ENCODE results near the gene TAF10.
A peak's percentile ranks its signal among the peaks of the same experiment; 100 is the strongest.

The TAF10 gene

DNA sequence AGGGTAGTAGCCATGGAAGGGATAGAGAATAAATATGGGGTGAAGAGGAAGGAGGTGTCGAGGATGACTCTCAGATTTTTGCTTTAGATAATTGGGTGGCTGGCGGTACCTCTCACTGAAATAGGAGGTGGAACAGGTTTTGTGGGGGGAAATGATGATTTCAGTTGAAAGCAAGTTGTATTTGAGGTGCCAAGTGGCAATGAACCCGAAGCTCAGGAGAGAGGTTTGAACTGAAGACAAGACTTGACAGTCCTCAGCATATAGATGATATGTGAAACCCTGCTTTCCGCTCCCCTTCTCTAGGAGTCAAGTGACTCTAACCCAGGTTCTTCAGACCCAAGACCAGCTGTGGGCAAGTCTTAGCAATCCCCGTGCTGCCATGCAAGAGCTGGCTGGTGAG is 42.3 kb downstream of the TAF10 start:
- Histone ChIP-seq H2AFZ (ENCODE audit: low read length) (no peak overlapping the region), H3K4me2 (ENCODE audit: low read length) (no peak overlapping the region), H3K9ac (ENCODE audit: low read length) (no peak overlapping the region)

GRCh38 chr11:6568191-6568918 is 43.7 kb downstream of the TAF10 start:
- no peak overlapping the region for H3K27ac ChIP-seq (ENCODE audit: low read depth, low read length, poor library complexity, severe bottlenecking)
- no peak overlapping the region for H3K9ac ChIP-seq (ENCODE audit: low read length)
- no peak for TF ChIP-seq EZH2 (IDR thresholded peaks at IDR 0.05; ENCODE audit: borderline replicate concordance, low read length)
- TF ChIP-seq, protein P1, sequence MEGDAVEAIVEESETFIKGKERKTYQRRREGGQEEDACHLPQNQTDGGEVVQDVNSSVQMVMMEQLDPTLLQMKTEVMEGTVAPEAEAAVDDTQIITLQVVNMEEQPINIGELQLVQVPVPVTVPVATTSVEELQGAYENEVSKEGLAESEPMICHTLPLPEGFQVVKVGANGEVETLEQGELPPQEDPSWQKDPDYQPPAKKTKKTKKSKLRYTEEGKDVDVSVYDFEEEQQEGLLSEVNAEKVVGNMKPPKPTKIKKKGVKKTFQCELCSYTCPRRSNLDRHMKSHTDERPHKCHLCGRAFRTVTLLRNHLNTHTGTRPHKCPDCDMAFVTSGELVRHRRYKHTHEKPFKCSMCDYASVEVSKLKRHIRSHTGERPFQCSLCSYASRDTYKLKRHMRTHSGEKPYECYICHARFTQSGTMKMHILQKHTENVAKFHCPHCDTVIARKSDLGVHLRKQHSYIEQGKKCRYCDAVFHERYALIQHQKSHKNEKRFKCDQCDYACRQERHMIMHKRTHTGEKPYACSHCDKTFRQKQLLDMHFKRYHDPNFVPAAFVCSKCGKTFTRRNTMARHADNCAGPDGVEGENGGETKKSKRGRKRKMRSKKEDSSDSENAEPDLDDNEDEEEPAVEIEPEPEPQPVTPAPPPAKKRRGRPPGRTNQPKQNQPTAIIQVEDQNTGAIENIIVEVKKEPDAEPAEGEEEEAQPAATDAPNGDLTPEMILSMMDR (IDR thresholded peaks at IDR 0.05; ENCODE audit: low read length): peak; percentile 28; the same call in 1 of the 2 replicates

More for the DNA sequence above, 42.3 kb downstream of the TAF10 start:
- no peak for TF ChIP-seq EZH2 (IDR thresholded peaks at IDR 0.05; ENCODE audit: borderline replicate concordance, low read length)
- TF ChIP-seq, protein P1 (IDR thresholded peaks at IDR 0.05; ENCODE audit: low read length): no peak
- Histone ChIP-seq H3K4me1 (ENCODE audit: insufficient read depth, low read length, severe bottlenecking) (no peaks in the 10 kb centered on the region), H3K27me3 (ENCODE audit: insufficient read depth, low read length) (no peaks in the 10 kb centered on the region), H3F3A (ENCODE audit: insufficient read depth, low read length) (no peaks in the 10 kb centered on the region), H3K79me2 (ENCODE audit: insufficient read depth, low read length) (no peaks in the 10 kb centered on the region), H4K20me1 (ENCODE audit: insufficient read depth, low read length) (no peaks in the 10 kb centered on the region), H3K9me3 (ENCODE audit: low read length) (no peaks in the 10 kb centered on the region), H3K9me2 (ENCODE audit: low read depth, low read length) (no peaks in the 10 kb centered on the region), H3K27ac (ENCODE audit: low read depth, low read length, poor library complexity, severe bottlenecking) (no peak overlapping the region), H3K4me3 (ENCODE audit: low read depth, low read length, poor library complexity, severe bottlenecking) (no peak overlapping the region), H3K36me3 (ENCODE audit: insufficient read depth, low read length) (0 out of 2 replicates have a peak, but pooled peaks cover 3% of the 10 kb centered on the region)

GRCh38 chr11:6567371-6567745 is 44.7 kb downstream of the TAF10 start:
- H3K36me3 ChIP-seq (ENCODE audit: insufficient read depth, low read length): 0 out of 2 replicates have a peak, but pooled peaks cover 3% of the 10 kb centered on the region
- no peak overlapping the region for H2AFZ ChIP-seq (ENCODE audit: low read length)
- no peak overlapping the region for H3K27ac ChIP-seq (ENCODE audit: low read depth, low read length, poor library complexity, severe bottlenecking)
- H3K4me2 ChIP-seq (ENCODE audit: low read length): no peak overlapping the region
- H3K9ac ChIP-seq (ENCODE audit: low read length): no peak overlapping the region
- TF ChIP-seq, protein P1 (IDR thresholded peaks at IDR 0.05; ENCODE audit: low read length): no peak
- TF ChIP-seq EZH2 (IDR thresholded peaks at IDR 0.05; ENCODE audit: borderline replicate concordance, low read length): no peak
- no peaks in the 10 kb centered on the region for H3F3A ChIP-seq (ENCODE audit: insufficient read depth, low read length)
- H3K79me2 ChIP-seq (ENCODE audit: insufficient read depth, low read length): no peaks in the 10 kb centered on the region
- no peak overlapping the region for H3K4me3 ChIP-seq (ENCODE audit: low read depth, low read length, poor library complexity, severe bottlenecking)
- no peaks in the 10 kb centered on the region for H3K27me3 ChIP-seq (ENCODE audit: insufficient read depth, low read length)
- H4K20me1 ChIP-seq (ENCODE audit: insufficient read depth, low read length): no peaks in the 10 kb centered on the region
- no peaks in the 10 kb centered on the region for H3K9me3 ChIP-seq (ENCODE audit: low read length)
- no peaks in the 10 kb centered on the region for H3K4me1 ChIP-seq (ENCODE audit: insufficient read depth, low read length, severe bottlenecking)
- H3K9me2 ChIP-seq (ENCODE audit: low read depth, low read length): no peaks in the 10 kb centered on the region

More at GRCh38 chr11:6568191-6568918, 43.7 kb downstream of the TAF10 start:
- Histone ChIP-seq H3F3A (ENCODE audit: insufficient read depth, low read length) (no peaks in the 10 kb centered on the region), H2AFZ (ENCODE audit: low read length) (no peak overlapping the region), H3K4me2 (ENCODE audit: low read length) (no peak overlapping the region), H3K4me3 (ENCODE audit: low read depth, low read length, poor library complexity, severe bottlenecking) (no peak overlapping the region), H3K9me3 (ENCODE audit: low read length) (no peaks in the 10 kb centered on the region), H4K20me1 (ENCODE audit: insufficient read depth, low read length) (no peaks in the 10 kb centered on the region), H3K36me3 (ENCODE audit: insufficient read depth, low read length) (0 out of 2 replicates have a peak, but pooled peaks cover 3% of the 10 kb centered on the region), H3K27me3 (ENCODE audit: insufficient read depth, low read length) (no peaks in the 10 kb centered on the region), H3K4me1 (ENCODE audit: insufficient read depth, low read length, severe bottlenecking) (no peaks in the 10 kb centered on the region), H3K79me2 (ENCODE audit: insufficient read depth, low read length) (no peaks in the 10 kb centered on the region), H3K9me2 (ENCODE audit: low read depth, low read length) (no peaks in the 10 kb centered on the region)
